Mesothelial cell of epicardium (in vitro differentiated cells): ENCODE measurements around the gene USP8. TPM values are rescaled to one million over a fixed set of nuclear protein-coding genes. Genes with fewer than 3 reads are reported as not detected.
A peak's percentile ranks its signal among the peaks of the same experiment; 100 is the strongest.

Experiments used
- DNase-seq, 2 experiments: peaks; one replicate each; pipeline ENCODE4 v3.0.0; 2021; ENCODE audit warnings: low spot score in 2 of 2; ENCODE audit not compliant: unreplicated experiment in 2 of 2
- H3K27ac Mint-ChIP-seq: 2 replicates; pipeline ENCODE4 v1.8.0; 2021; ENCODE audit warnings: mixed read lengths
- H3K27me3 Mint-ChIP-seq: 2 replicates; pipeline ENCODE4 v1.8.0; 2021; ENCODE audit warnings: low read depth, mixed read lengths
- H3K36me3 Mint-ChIP-seq: 2 replicates; pipeline ENCODE4 v1.8.0; 2021; ENCODE audit warnings: mixed read lengths
- H3K4me1 Mint-ChIP-seq: 2 replicates; pipeline ENCODE4 v1.8.0; 2021; ENCODE audit warnings: mixed read lengths
- H3K4me3 Mint-ChIP-seq: 2 replicates; pipeline ENCODE4 v1.8.0; 2021; ENCODE audit warnings: mild to moderate bottlenecking, moderate library complexity, mixed read lengths
- H3K9me3 Mint-ChIP-seq: 2 replicates; pipeline ENCODE4 v1.8.0; 2021; ENCODE audit warnings: mixed read lengths
- total RNA-seq: library from RNA; stranded (reverse); gene quantifications from 3 replicates; pipeline ENCODE4 v1.2.1, GENCODE V29; 2021
- TF ChIP-seq, protein P1 (sequence below): fragments of 200-600 bp; sonication (generic); IDR thresholded peaks from one replicate; pipeline ENCODE4 v1.5.0; 2021; ENCODE audit warnings: antibody characterized with exemption; ENCODE audit not compliant: unreplicated experiment

Gene USP8
- total RNA-seq, 1 donor from 2014 or later = 56.1 TPM

GRCh38 chr15:50531163-50531562 is 107.0 kb downstream of the USP8 start:
- TF ChIP-seq, protein P1, sequence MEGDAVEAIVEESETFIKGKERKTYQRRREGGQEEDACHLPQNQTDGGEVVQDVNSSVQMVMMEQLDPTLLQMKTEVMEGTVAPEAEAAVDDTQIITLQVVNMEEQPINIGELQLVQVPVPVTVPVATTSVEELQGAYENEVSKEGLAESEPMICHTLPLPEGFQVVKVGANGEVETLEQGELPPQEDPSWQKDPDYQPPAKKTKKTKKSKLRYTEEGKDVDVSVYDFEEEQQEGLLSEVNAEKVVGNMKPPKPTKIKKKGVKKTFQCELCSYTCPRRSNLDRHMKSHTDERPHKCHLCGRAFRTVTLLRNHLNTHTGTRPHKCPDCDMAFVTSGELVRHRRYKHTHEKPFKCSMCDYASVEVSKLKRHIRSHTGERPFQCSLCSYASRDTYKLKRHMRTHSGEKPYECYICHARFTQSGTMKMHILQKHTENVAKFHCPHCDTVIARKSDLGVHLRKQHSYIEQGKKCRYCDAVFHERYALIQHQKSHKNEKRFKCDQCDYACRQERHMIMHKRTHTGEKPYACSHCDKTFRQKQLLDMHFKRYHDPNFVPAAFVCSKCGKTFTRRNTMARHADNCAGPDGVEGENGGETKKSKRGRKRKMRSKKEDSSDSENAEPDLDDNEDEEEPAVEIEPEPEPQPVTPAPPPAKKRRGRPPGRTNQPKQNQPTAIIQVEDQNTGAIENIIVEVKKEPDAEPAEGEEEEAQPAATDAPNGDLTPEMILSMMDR = no peak
- Mint-ChIP-seq H3K27me3 (no peaks in the 10 kb centered on the region), H3K9me3 (peaks cover 6% of the 10 kb centered on the region), H3K27ac (no peak overlapping the region), H3K4me3 (no peak overlapping the region), H3K4me1 (no peaks in the 10 kb centered on the region), H3K36me3 (peaks cover 7% of the 10 kb centered on the region)
- DNase-seq = no peak

DNA sequence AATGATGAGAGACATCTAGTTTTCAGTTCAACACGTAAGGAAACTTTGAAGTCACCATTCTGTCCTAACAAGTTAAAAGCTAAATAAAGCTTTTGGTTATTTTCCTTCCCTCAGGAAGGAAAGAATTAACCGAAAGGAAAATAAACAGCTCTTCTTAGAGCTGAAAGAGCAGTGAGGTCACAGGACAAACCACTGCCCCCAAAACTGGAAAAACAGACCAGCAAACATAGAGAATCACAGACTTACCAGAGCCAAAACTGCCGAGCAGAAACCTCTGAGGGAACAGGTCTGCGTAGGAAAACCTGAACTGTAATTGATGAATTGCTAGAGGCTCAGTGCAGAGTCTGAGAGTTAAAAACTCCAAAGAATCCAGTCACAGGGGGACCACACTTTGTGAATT is 107.6 kb downstream of the USP8 start:
- Mint-ChIP-seq H3K36me3 (peaks cover 7% of the 10 kb centered on the region), H3K27me3 (no peaks in the 10 kb centered on the region)
- DNase-seq = no peak

DNA sequence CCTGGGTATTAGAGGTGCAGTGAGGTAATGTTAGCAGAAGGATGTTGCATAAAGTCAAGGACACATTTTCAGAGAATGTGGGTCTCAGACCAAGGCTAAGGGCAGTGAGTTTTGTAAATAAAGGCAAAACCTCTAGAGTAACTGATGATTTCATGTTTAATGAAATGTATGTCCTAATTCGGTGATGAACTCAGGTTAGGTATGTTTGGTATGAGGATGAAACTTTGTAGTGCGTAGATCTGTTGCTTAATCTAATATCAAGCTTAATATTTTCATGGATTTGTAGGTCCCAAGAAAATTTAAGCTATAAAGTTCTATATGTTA is 118.6 kb downstream of the USP8 start:
- Mint-ChIP-seq H3K36me3 (no peaks in the 10 kb centered on the region), H3K27me3 (peaks cover 5% of the 10 kb centered on the region), H3K27ac (peak overlapping the region; percentile 26), H3K4me1 (peaks cover 21% of the 10 kb centered on the region), H3K9me3 (no peaks in the 10 kb centered on the region), H3K4me3 (no peak overlapping the region)
- DNase-seq = no peak
- TF ChIP-seq, protein P1 = no peak

More for the DNA sequence above, 107.6 kb downstream of the USP8 start:
- no peak overlapping the region for H3K27ac Mint-ChIP-seq
- TF ChIP-seq, protein P1 = no peak
- no peak overlapping the region for H3K4me3 Mint-ChIP-seq
- peaks cover 6% of the 10 kb centered on the region for H3K9me3 Mint-ChIP-seq
- no peaks in the 10 kb centered on the region for H3K4me1 Mint-ChIP-seq

- no peak for DNase-seq
- Mint-ChIP-seq H3K36me3 (no peaks in the 10 kb centered on the region), H3K9me3 (no peaks in the 10 kb centered on the region), H3K27ac (no peak overlapping the region), H3K27me3 (peaks cover 5% of the 10 kb centered on the region), H3K4me1 (peaks cover 21% of the 10 kb centered on the region), H3K4me3 (no peak overlapping the region)
- TF ChIP-seq, protein P1 = no peak
Observed at GRCh38 chr15:50543556-50543955, 119.4 kb downstream of the USP8 start.

- peaks cover 21% of the 10 kb centered on the region for H3K4me1 Mint-ChIP-seq
- H3K27ac Mint-ChIP-seq = no peak overlapping the region
- no peak overlapping the region for H3K4me3 Mint-ChIP-seq
- H3K27me3 Mint-ChIP-seq = peaks cover 5% of the 10 kb centered on the region
- no peaks in the 10 kb centered on the region for H3K36me3 Mint-ChIP-seq
- no peaks in the 10 kb centered on the region for H3K9me3 Mint-ChIP-seq
- TF ChIP-seq, protein P1 = no peak
- DNase-seq = no peak
Observed at GRCh38 chr15:50544368-50544767, 120.2 kb downstream of the USP8 start.

- H3K36me3 Mint-ChIP-seq = no peaks in the 10 kb centered on the region
- DNase-seq = no peak
- peaks cover 18% of the 10 kb centered on the region for H3K4me1 Mint-ChIP-seq
- peaks cover 5% of the 10 kb centered on the region for H3K27me3 Mint-ChIP-seq
- no peak within 1 kb of the TSS for H3K27ac Mint-ChIP-seq
- H3K4me3 Mint-ChIP-seq = no peak within 1 kb of the TSS
- H3K9me3 Mint-ChIP-seq = peaks cover 3% of the 10 kb centered on the region
- TF ChIP-seq, protein P1 = no peak
Observed at GRCh38 chr15:50546566-50546965, 122.4 kb downstream of the USP8 start, which contains the start of gene USP50. USP50 (minus strand) TSS chr15:50546666; CDS start chr15:50546525, 141 bp downstream.
